Ecto neural progenitor cell (in vitro differentiated cells): ENCODE results near the gene GFI1.
A peak's percentile ranks its signal among the peaks of the same experiment; 100 is the strongest.
"Not testable (repeated sequence)": the region's sequence is repeated elsewhere in the genome, so short reads cannot be mapped to it uniquely, and the experiment has no call there.

Source experiments
- DNase-seq: peaks from one replicate; pipeline ENCODE4 v3.0.0-alpha.2; 2018; ENCODE audit warnings: low spot score

The GFI1 gene

GRCh38 chr1:92486251-92487077 is at the start of gene GFI1:
GFI1 (minus strand) TSS chr1:92486925; CDS start chr1:92483487, 3,438 bp downstream.
- peak; percentile 73 for DNase-seq

GRCh38 chr1:92532371-92532770 is 45.6 kb upstream of the GFI1 start:
- DNase-seq: not testable (repeated sequence)

GRCh38 chr1:92531939-92532338 is 45.2 kb upstream of the GFI1 start:
- DNase-seq: not testable (repeated sequence)

- no peak for DNase-seq
These were observed 40.9 kb upstream of the GFI1 start for GRCh38 chr1:92527670-92528069.

GRCh38 chr1:92524944-92525590 is 38.3 kb upstream of the GFI1 start:
- not testable (repeated sequence) for DNase-seq

- DNase-seq: no peak
These were observed 32.3 kb upstream of the GFI1 start for GRCh38 chr1:92519043-92519442.

GRCh38 chr1:92516574-92516973 is 29.8 kb upstream of the GFI1 start:
- DNase-seq: no peak

GRCh38 chr1:92515796-92516201 is 29.1 kb upstream of the GFI1 start:
- DNase-seq: no peak

- no peak for DNase-seq
These were observed 24.8 kb upstream of the GFI1 start for GRCh38 chr1:92511541-92511940.

GRCh38 chr1:92509619-92510018 is 22.9 kb upstream of the GFI1 start:
- DNase-seq: no peak

- no peak for DNase-seq
These were observed 18.4 kb upstream of the GFI1 start for GRCh38 chr1:92505015-92505692.

GRCh38 chr1:92504291-92505014 is 17.7 kb upstream of the GFI1 start:
- no peak for DNase-seq

GRCh38 chr1:92503926-92504285 is 17.2 kb upstream of the GFI1 start:
- DNase-seq: no peak

GRCh38 chr1:92503043-92503925 is 16.6 kb upstream of the GFI1 start:
- DNase-seq: no peak

GRCh38 chr1:92502247-92502646 is 15.5 kb upstream of the GFI1 start:
- DNase-seq: no peak

GRCh38 chr1:92500552-92500951 is 13.8 kb upstream of the GFI1 start:
- no peak for DNase-seq

GRCh38 chr1:92495392-92496063 is 8.8 kb upstream of the GFI1 start:
- no peak for DNase-seq

- DNase-seq: no peak
These were observed 7.9 kb upstream of the GFI1 start for GRCh38 chr1:92494485-92495141.

GRCh38 chr1:92493139-92493538 is 6.4 kb upstream of the GFI1 start:
- DNase-seq: no peak

- no peak for DNase-seq
These were observed 2.1 kb upstream of the GFI1 start for GRCh38 chr1:92488832-92489231.
